IMR-90 (cell line): Measurements from ENCODE around the gene SHROOM3. TPM values are rescaled to one million over a fixed set of nuclear protein-coding genes. Genes with fewer than 3 reads are reported as not detected.

Experiments used
- ATAC-seq: fragments of 200-7000 bp; cut with Tn5 transposase; 2 replicates; pipeline ENCODE4 v1.9.1; 2020; ENCODE audit warnings: low read depth, mild to moderate bottlenecking, moderate library complexity
- BruUV-seq: library from RNA; stranded (reverse); fragments of 400-500 nt; replicated peaks from 2 replicates; lab custom pipeline; 2021; lab: Mats Ljungman, UMichigan
- CTCF ChIA-PET: fragments of 300-600 bp; formaldehyde crosslinking; extraction: SDS; loops from one replicate; lab custom pipeline; 2021; ENCODE audit warnings: antibody characterized with exemption; lab: Yijun Ruan, JAX
- POLR2A ChIA-PET: fragments of 300-600 bp; sonication (Branson Sonifier 250); formaldehyde crosslinking; loops from one replicate; lab custom pipeline; 2022; ENCODE audit warnings: antibody characterized with exemption; ENCODE audit not compliant: unreplicated experiment; lab: Charles Lee
- DNase-seq: peaks from one replicate; pipeline ENCODE4 v3.0.0; 2013
- H2AFZ ChIP-seq: replicated peaks from 2 replicates; pipeline ENCODE3; 2013; ENCODE audit warnings: low read length, mild to moderate bottlenecking; ENCODE audit not compliant: poor library complexity
- H2AK5ac ChIP-seq: 2 replicates; pipeline ENCODE4 v1.6.1; 2013; ENCODE audit warnings: low read depth, low read length, inconsistent platforms
- H2AK9ac ChIP-seq: replicated peaks from 2 replicates; pipeline ENCODE3; 2013; ENCODE audit warnings: mild to moderate bottlenecking, low read depth, low read length, moderate library complexity; ENCODE audit not compliant: poor library complexity
- H2BK120ac ChIP-seq: 2 replicates; pipeline ENCODE4 v1.6.1; 2013; ENCODE audit warnings: low read depth, low read length, inconsistent platforms
- H2BK15ac ChIP-seq: 3 replicates; pipeline ENCODE4 v1.6.1; 2013; ENCODE audit warnings: low read depth, low read length, inconsistent platforms
- H2BK20ac ChIP-seq: 2 replicates; pipeline ENCODE4 v1.6.1; 2013; ENCODE audit warnings: low read depth, mild to moderate bottlenecking, inconsistent platforms, low read length, moderate library complexity
- H2BK5ac ChIP-seq: 2 replicates; pipeline ENCODE4 v1.6.1; 2013; ENCODE audit warnings: mild to moderate bottlenecking, low read depth, low read length, inconsistent platforms; ENCODE audit not compliant: poor library complexity, severe bottlenecking
- H3K14ac ChIP-seq: replicated peaks from 2 replicates; pipeline ENCODE4 v1.6.1; 2013; ENCODE audit warnings: low read depth, low read length, inconsistent platforms
- H3K18ac ChIP-seq: 2 replicates; pipeline ENCODE4 v1.6.1; 2013; ENCODE audit warnings: low read depth, low read length, control low read depth
- H3K23ac ChIP-seq: 2 replicates; pipeline ENCODE4 v1.6.1; 2013; ENCODE audit warnings: low read depth, low read length, inconsistent platforms
- H3K27ac ChIP-seq: 2 replicates; pipeline ENCODE4 v1.5.1; 2013; ENCODE audit warnings: mild to moderate bottlenecking, control low read depth, low read length; ENCODE audit not compliant: insufficient read depth
- H3K27me3 ChIP-seq: 2 replicates; pipeline ENCODE4 v1.6.1; 2013; ENCODE audit warnings: low read length; ENCODE audit not compliant: control insufficient read depth, insufficient read depth
- H3K36me3 ChIP-seq: 2 replicates; pipeline ENCODE4 v1.6.1; 2013; ENCODE audit warnings: low read length, mixed read lengths; ENCODE audit not compliant: control insufficient read depth, insufficient read depth
- H3K4ac ChIP-seq: 2 replicates; pipeline ENCODE4 v1.6.1; 2013; ENCODE audit warnings: low read depth, low read length, inconsistent platforms
- H3K4me1 ChIP-seq: 2 replicates; pipeline ENCODE4 v1.6.1; 2013; ENCODE audit warnings: low read length, mixed read lengths; ENCODE audit not compliant: control insufficient read depth, insufficient read depth
- H3K4me2 ChIP-seq: 2 replicates; pipeline ENCODE4 v1.6.1; 2013; ENCODE audit warnings: low read depth, mild to moderate bottlenecking, control low read depth, low read length, moderate library complexity
- H3K4me3 ChIP-seq: 2 replicates; pipeline ENCODE4 v1.5.1; 2013; ENCODE audit warnings: low read depth, mild to moderate bottlenecking, control low read depth, low read length, moderate library complexity; ENCODE audit not compliant: insufficient read depth
- H3K56ac ChIP-seq: 2 replicates; pipeline ENCODE4 v1.6.1; 2013; ENCODE audit warnings: low read length, inconsistent platforms; ENCODE audit not compliant: insufficient read depth; ENCODE audit errors: extremely low read depth
- H3K79me1 ChIP-seq, 2 experiments: 2 replicates each; pipeline ENCODE4 v1.6.1; 2013; ENCODE audit warnings: low read length in 2 of 2, inconsistent platforms in 1 of 2, low read depth in 1 of 2
- H3K9ac ChIP-seq: 2 replicates; pipeline ENCODE4 v1.6.1; 2013; ENCODE audit warnings: low read depth, low read length, control low read depth
- H3K9me1 ChIP-seq: 2 replicates; pipeline ENCODE4 v1.6.1; 2013; ENCODE audit warnings: low read length, inconsistent platforms; ENCODE audit not compliant: insufficient read depth
- H3K9me3 ChIP-seq: 2 replicates; pipeline ENCODE4 v1.6.1; 2013; ENCODE audit warnings: low read length; ENCODE audit not compliant: control insufficient read depth, insufficient read depth
- H4K20me1 ChIP-seq: 2 replicates; pipeline ENCODE4 v1.6.1; 2013; ENCODE audit warnings: low read length, inconsistent platforms; ENCODE audit not compliant: insufficient read depth
- H4K5ac ChIP-seq: 2 replicates; pipeline ENCODE4 v1.6.1; 2013; ENCODE audit warnings: mild to moderate bottlenecking, low read depth, low read length, control low read depth
- H4K8ac ChIP-seq, 2 experiments: 2 replicates each; pipeline ENCODE4 v1.6.1; 2013; ENCODE audit warnings: low read depth in 2 of 2, low read length in 2 of 2, control low read depth in 1 of 2, inconsistent platforms in 1 of 2
- H4K91ac ChIP-seq: 2 replicates; pipeline ENCODE4 v1.6.1; 2013; ENCODE audit warnings: low read depth, low read length, inconsistent platforms; ENCODE audit not compliant: insufficient read depth
- MAFK ChIP-seq: IDR thresholded peaks from 2 replicates; pipeline ENCODE4 v1.6.1; 2012; ENCODE audit warnings: low read depth, low read length, improper control_type of control experiment
- NFE2L2 ChIP-seq: fragments of 150-350 bp; IDR thresholded peaks from 2 replicates; pipeline ENCODE4 v1.6.1; 2016; ENCODE audit warnings: low read depth, mild to moderate bottlenecking, low read length
- RAD21 ChIP-seq: IDR thresholded peaks from 2 replicates; pipeline ENCODE4 v1.6.1; 2012; ENCODE audit warnings: low read length, improper control_type of control experiment
- RCOR1 ChIP-seq: IDR thresholded peaks from 2 replicates; pipeline ENCODE4 v1.6.1; 2012; ENCODE audit warnings: mild to moderate bottlenecking, low read length, improper control_type of control experiment; ENCODE audit not compliant: insufficient replicate concordance
- RFX5 ChIP-seq: IDR thresholded peaks from 2 replicates; pipeline ENCODE4 v1.8.0; 2012; ENCODE audit warnings: low read depth, mild to moderate bottlenecking, low read length, moderate library complexity
- WGBS, 2 experiments: methylation state at CpG; one replicate each; pipeline versions ENCODE4 v1.1.5 to v1.1.7; 2013; ENCODE audit warnings: missing lambda C conversion rate in 2 of 2; ENCODE audit not compliant: insufficient read length in 1 of 2; ENCODE audit errors: extremely low coverage in 2 of 2; 5-methylcytosine and 5-hydroxymethylcytosine counted together
- dilution Hi-C: fragments of 300-500 bp; cut with HindIII; formaldehyde crosslinking; loops from one replicate; pipeline ENCODE4 v1.14.3; 2018; ENCODE audit warnings: low sequenced_read_pairs; ENCODE audit not compliant: unreplicated experiment
- in situ Hi-C: fragments of 300-500 bp; cut with MboI; formaldehyde crosslinking; loops from 3 replicates; pipeline ENCODE4 v1.14.3; 2019; ENCODE audit warnings: low sequenced_read_pairs, inconsistent platforms, mixed read lengths
- intact Hi-C: fragments of 100-400 bp; cut with micrococcal nuclease; formaldehyde crosslinking; loops from 2 replicates; pipeline ENCODE4 v1.10.0; 2022
- polyA plus RNA-seq, 3 experiments: library from polyadenylated mRNA; depleted of rRNA; stranded (reverse); fragments of >200 nt; gene quantifications; 2 replicates each; pipeline ENCODE4 v1.2.3, GENCODE V29; 2012; ENCODE audit warnings: low replicate concordance in 1 of 3
- total RNA-seq: library from RNA; depleted of rRNA; stranded (reverse); fragments of >200 nt; gene quantifications from 2 replicates; pipeline ENCODE4 v1.2.3, GENCODE V29; 2012
- TF ChIP-seq, protein P1 (sequence below): conservative IDR thresholded peaks from 2 replicates; pipeline ENCODE4 v1.5.1; 2012; ENCODE audit warnings: mild to moderate bottlenecking, low read depth, low read length, improper control_type of control experiment
- TF ChIP-seq, protein P2 (sequence below): fragments of 150-350 bp; IDR thresholded peaks from 2 replicates; pipeline ENCODE4 v1.6.1; 2017; ENCODE audit warnings: mild to moderate bottlenecking, antibody characterized with exemption, low read length, low read depth

The SHROOM3 gene
- total and polyA plus RNA-seq, 2 of the 4 experiments (the other 2 are of a cell fraction) = 10.8 to 19.5 TPM

DNA sequence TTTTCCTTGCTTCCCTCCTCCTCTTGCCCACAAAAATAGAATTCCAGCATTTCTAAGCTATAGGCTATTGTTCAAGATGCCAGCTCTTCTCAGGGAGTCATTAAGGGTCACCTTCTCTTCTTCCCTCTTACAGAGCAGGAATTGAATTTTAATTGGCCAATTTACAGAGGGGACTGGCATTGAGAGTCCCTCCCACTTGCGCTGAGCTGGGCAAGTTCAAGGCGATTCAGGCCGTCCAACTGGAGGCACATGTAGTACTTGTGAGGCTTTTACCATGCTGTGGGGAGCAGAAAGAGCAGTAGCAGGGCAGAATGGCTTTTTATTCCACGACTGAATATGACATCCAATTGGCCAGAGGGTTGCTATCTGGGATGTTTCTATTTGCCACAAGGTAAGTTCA lies 281.0 kb downstream of the SHROOM3 start:
- Histone ChIP-seq H3K4me2 (no peak overlapping the region), H4K20me1 (no peaks in the 10 kb centered on the region), H2BK5ac (no peak overlapping the region), H3K9ac (no peak overlapping the region), H2AK9ac (no peak overlapping the region), H3K23ac (peak overlapping the region; percentile 54; the same call in 1 of the 2 replicates), H3K27ac (no peak overlapping the region), H3K14ac (no peak overlapping the region; the same call in 1 of the 2 replicates), H3K9me1 (peaks cover 10% of the 10 kb centered on the region), H3K36me3 (peaks cover 7% of the 10 kb centered on the region), H3K4me3 (no peak overlapping the region), H4K8ac (no peak overlapping the region; a peak in 1 of 4 replicates), H3K4ac (peak overlapping the region; percentile 29; the same call in 1 of the 2 replicates), H2BK20ac (peak overlapping the region; percentile 26; the same call in 1 of the 2 replicates), H3K79me1 (peaks cover 22 to 68% of the 10 kb centered on the region in 2 experiments), H4K5ac (no peak overlapping the region; the same call in 1 of the 2 replicates), H3K4me1 (peaks cover 7% of the 10 kb centered on the region), H2BK120ac (0 out of 2 replicates have a peak overlapping the region, but pooled peaks have one; percentile 18), H2AK5ac (no peak overlapping the region), H3K9me3 (no peaks in the 10 kb centered on the region), H3K18ac (no peak overlapping the region), H3K27me3 (no peaks in the 10 kb centered on the region), H4K91ac (0 out of 2 replicates have a peak overlapping the region, but pooled peaks have one; percentile 10), H3K56ac (no peak overlapping the region), H2BK15ac (no peak overlapping the region), H2AFZ (no peak overlapping the region)
- in situ Hi-C loops (no loop called here), dilution Hi-C loops (no loop called here), intact Hi-C loops (no loop called here)
- 95% methylated on average over 3 of the region's 4 CpGs; no CpG with 5 or more reads in 1 of the 2 experiments for WGBS, 2 experiments
- DNase-seq (no peak), ATAC-seq (no peak)
- TF ChIP-seq, protein P1, sequence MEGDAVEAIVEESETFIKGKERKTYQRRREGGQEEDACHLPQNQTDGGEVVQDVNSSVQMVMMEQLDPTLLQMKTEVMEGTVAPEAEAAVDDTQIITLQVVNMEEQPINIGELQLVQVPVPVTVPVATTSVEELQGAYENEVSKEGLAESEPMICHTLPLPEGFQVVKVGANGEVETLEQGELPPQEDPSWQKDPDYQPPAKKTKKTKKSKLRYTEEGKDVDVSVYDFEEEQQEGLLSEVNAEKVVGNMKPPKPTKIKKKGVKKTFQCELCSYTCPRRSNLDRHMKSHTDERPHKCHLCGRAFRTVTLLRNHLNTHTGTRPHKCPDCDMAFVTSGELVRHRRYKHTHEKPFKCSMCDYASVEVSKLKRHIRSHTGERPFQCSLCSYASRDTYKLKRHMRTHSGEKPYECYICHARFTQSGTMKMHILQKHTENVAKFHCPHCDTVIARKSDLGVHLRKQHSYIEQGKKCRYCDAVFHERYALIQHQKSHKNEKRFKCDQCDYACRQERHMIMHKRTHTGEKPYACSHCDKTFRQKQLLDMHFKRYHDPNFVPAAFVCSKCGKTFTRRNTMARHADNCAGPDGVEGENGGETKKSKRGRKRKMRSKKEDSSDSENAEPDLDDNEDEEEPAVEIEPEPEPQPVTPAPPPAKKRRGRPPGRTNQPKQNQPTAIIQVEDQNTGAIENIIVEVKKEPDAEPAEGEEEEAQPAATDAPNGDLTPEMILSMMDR = no peak
- no peak for TF ChIP-seq RCOR1
- TF ChIP-seq MAFK = no peak
- TF ChIP-seq NFE2L2 = no peak
- TF ChIP-seq RFX5 = no peak
- TF ChIP-seq RAD21 = no peak
- TF ChIP-seq, protein P2, sequence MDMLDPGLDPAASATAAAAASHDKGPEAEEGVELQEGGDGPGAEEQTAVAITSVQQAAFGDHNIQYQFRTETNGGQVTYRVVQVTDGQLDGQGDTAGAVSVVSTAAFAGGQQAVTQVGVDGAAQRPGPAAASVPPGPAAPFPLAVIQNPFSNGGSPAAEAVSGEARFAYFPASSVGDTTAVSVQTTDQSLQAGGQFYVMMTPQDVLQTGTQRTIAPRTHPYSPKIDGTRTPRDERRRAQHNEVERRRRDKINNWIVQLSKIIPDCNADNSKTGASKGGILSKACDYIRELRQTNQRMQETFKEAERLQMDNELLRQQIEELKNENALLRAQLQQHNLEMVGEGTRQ = no peak
- BruUV-seq = no TSS peak
- ChIA-PET CTCF (no interaction called here), POLR2A (no interaction called here)
